ENCODE measurements around the gene ZNF829.
A peak's percentile ranks its signal among the peaks of the same experiment; 100 is the strongest.

ZNF829 gene

GRCh38 chr19:36915992-36916830 lies at the start of gene ZNF829, which contains the start of gene ZNF568:
Gene ZNF829, minus strand, starts transcription at chr19:36916291. Its CDS starts 1,124 bp downstream, at chr19:36915167.
Gene ZNF568, plus strand, starts transcription at chr19:36916332. Its CDS starts 6,439 bp downstream, at chr19:36922771.
- DNase-seq, result peak; percentile 95

- DNase-seq, result no peak
These were observed 47.2 kb upstream of the ZNF829 start for GRCh38 chr19:36963280-36963679.

GRCh38 chr19:36962346-36962745 lies 46.3 kb upstream of the ZNF829 start:
- no peak for DNase-seq

DNA sequence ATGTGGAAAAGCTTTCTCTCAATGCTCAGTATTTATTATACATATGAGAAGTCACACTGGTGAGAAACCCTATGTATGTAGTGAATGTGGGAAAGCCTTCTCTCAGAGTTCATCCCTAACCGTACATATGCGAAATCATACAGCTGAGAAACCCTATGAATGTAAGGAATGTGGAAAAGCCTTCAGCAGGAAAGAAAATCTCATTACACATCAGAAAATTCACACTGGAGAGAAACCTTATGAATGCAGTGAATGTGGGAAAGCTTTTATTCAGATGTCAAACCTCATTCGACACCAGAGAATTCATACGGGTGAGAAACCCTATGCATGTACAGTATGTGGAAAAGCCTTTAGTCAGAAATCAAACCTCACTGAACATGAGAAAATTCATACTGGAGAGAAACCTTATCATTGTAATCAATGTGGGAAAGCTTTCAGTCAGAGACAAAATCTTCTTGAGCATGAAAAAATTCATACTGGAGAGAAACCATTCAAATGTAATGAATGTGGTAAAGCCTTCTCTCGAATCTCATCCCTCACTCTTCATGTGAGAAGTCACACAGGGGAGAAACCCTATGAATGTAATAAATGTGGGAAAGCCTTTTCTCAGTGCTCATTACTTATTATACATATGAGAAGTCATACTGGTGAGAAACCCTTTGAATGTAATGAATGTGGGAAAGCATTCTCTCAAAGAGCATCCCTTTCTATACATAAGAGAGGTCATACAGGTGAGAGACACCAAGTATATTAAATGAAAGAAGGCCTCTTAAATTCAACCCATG lies 34.4 kb upstream of the ZNF829 start:
- DNase-seq, result no peak

DNA sequence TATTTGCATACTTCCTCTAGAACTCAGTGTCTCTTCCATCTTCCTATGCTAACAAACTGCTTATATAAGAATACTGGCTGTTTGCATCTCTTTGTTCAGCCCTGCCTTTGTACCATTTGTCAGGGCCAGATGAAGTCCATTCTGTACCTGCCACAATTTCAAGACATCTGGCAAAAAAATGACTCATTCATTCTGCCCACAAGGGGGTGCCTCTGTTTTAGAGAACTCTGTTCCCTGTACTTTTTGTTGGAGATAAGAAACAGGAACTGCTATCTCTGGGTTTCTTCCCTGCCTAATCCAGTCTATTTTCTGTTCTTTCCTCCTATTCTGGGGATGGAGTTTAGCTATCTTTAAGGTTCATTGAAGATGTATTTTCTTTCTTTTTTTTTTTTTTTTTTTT lies 23.1 kb upstream of the ZNF829 start:
- DNase-seq, result no peak

GRCh38 chr19:36931684-36932083 lies 15.6 kb upstream of the ZNF829 start:
- no peak for DNase-seq

DNA sequence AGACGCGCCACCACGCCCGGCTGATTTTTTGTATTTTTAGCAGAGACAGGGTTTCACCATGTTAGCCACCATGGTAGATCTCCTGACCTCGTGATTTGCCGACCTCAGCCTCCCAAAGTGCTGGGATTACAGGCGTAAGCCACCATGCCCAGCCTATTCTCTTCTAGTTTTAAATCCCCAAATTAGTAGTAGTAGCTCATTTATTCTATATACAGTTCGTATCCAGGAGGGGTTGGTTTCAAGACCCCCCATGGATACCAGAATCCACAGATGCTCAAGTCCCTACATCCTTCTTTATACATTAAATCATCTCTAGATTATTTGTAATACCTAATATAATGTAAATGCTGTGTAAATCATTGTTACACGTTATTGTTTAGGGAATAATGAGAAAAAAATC lies 2.0 kb upstream of the ZNF829 start:
- DNase-seq, result no peak

DNA sequence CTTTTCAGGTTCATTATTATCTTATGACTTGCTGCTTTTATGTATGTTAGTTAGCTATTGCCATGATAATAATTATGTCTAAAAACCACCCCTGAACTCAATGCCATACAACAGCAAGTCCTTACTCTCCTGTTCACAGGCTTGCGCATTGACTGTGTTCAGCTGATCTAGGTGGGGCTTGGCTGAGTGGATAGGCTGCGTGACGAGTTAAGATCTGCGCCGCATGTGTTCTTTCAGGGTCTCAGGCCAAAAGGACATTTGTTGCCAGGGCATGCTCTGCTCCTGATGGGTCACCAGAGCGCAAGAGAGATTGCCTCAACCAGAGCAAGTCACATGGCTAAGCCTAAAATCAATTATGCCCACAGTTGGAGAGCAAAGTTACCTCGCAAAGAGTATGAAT lies 900 bp upstream of the ZNF829 start:
- DNase-seq, result peak; percentile 3

DNA sequence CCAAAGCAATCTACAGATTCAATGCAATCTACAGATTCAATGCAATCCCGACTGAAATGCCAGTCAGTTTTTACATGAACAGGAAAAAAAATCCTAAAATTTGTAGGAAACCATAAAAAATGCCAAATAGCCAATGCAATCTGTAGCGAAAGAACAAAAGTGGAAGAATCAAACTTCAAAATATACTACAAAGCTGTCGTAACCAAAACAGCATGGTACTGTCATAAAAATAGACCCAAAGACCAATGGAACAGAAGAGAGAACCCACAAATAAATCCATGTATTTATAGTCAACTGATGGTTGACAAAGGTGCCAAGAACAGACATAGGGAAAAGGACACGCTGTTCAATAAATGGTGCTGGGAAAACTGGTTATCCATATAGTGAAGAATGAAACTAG lies 17.7 kb downstream of the ZNF829 start:
- DNase-seq, result no peak

- no peak for DNase-seq
These were observed 21.2 kb downstream of the ZNF829 start for GRCh38 chr19:36894849-36895383.

DNA sequence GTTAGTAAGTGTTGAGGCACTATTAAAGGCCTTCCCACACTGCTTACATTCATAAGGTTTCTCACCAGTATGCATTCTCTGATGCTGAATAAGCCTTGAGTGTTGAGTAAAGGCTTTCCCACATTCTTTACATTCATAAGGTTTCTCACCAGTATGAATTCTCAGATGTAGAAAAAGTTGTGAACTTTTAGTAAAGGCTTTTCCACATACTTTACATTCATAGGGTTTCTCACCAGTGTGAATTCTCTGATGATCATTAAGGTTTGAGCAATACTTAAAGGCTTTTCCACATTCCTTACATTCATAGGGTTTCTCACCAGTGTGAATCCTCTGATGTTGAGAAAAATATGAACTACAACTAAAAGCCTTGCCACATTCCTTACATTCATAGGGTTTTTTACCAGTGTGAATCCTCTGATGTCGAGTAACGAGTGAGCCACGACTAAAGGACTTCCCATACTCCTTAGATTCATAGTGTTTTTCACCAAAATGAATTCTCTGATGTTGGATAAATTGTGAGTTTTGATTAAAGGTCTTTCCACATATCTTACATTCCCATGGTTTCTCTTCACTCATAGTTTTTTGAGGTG lies 24.2 kb downstream of the ZNF829 start:
- no peak for DNase-seq

DNA sequence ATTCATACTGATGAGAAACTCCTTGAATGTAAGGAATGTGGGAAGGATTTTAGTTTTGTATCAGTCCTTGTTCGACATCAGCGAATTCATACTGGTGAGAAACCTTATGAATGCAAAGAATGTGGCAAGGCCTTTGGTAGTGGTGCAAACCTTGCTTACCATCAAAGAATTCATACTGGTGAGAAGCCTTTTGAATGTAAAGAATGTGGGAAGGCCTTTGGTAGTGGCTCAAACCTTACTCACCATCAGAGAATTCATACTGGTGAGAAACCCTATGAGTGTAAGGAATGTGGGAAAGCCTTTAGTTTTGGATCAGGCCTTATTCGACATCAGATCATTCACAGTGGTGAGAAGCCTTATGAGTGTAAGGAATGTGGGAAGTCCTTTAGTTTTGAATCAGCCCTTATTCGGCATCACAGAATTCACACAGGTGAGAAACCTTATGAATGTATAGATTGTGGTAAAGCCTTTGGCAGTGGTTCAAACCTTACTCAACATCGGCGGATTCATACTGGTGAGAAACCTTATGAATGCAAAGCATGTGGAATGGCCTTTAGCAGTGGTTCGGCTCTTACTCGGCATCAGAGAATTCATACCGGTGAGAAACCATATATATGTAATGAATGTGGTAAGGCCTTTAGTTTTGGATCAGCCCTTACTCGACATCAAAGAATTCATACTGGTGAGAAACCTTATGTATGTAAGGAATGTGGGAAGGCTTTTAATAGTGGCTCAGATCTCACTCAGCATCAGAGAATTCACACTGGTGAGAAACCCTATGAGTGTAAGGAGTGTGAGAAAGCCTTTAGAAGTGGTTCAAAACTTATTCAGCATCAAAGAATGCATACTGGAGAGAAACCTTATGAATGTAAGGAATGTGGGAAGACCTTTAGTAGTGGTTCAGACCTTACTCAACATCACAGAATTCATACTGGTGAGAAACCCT lies 38.8 kb downstream of the ZNF829 start:
- no peak for DNase-seq

GRCh38 chr19:36851898-36852297 lies 64.2 kb downstream of the ZNF829 start:
- DNase-seq, result no peak

GRCh38 chr19:36850559-36851442 lies 65.3 kb downstream of the ZNF829 start, which contains the start of gene ZNF345:
Gene ZNF345, plus strand, starts transcription at chr19:36850876. Its CDS starts 25,955 bp downstream, at chr19:36876831.
- DNase-seq, result peak; percentile 88

GRCh38 chr19:36849701-36850558 lies 66.2 kb downstream of the ZNF829 start:
- DNase-seq, result peak; percentile 92

GRCh38 chr19:36847968-36848367 lies 68.1 kb downstream of the ZNF829 start:
- DNase-seq, result no peak

DNA sequence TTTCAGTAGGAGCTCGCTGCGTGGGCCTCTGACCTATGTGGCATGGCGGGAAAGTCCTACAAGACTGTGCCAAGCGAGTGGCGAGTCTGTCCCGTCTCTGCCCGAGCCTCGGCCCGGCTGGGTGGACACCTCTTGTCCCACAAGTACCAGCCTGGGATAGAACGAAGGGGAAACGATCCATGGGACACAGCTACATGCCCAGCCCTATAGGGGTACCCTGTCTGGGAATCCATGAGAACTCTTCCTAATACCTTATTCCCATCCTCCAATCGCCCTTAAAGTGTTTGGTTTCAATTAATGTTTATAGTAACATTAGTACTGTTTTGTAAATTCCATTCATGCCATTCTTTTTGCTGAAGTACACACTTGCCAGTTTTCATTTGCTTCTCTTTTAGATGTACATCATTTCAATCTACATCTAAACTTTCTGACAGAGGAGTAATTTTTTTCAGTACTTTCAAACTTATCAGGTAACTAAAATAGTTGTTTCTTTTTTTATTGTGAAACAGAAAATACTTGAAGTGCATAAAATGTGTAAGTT lies 77.2 kb downstream of the ZNF829 start:
- DNase-seq, result no peak

Measured in activated CD4-positive, alpha-beta T cell treated with anti-CD3 and anti-CD28 coated beads for 48 hours (primary cell).